Transverse colon (tissue), 4 donors: Measurements from ENCODE around the gene GATB. TPM values are rescaled to one million over a fixed set of nuclear protein-coding genes. Genes with fewer than 3 reads are reported as not detected.

ENCODE experiments used
- DNase-seq: peaks from one replicate; pipeline ENCODE4 v3.0.0-alpha.2; 2019
- H3K27ac ChIP-seq, 4 donors: fragments of 200-600 bp; sonication (generic); 2 replicates each; pipeline ENCODE4 v1.5.1; 2016 to 2018; ENCODE audit warnings: inconsistent platforms in 4 of 4
- H3K27me3 ChIP-seq: fragments of 200-600 bp; sonication (generic); 2 replicates; pipeline ENCODE4 v1.5.1; 2017; ENCODE audit warnings: inconsistent platforms
- H3K36me3 ChIP-seq, 4 donors: fragments of 200-600 bp; sonication (generic); 2 replicates each; pipeline ENCODE4 v1.5.1; 2017 to 2019; ENCODE audit warnings: inconsistent platforms in 4 of 4
- H3K4me1 ChIP-seq, 4 donors: fragments of 200-600 bp; sonication (generic); 2 replicates each; pipeline ENCODE4 v1.5.1; 2017 to 2020; ENCODE audit warnings: inconsistent platforms in 4 of 4
- H3K4me3 ChIP-seq, 4 donors: fragments of 200-600 bp; sonication (generic); 1 replicate in 1 of 4; 2 replicates in 3 of 4; pipeline versions ENCODE4 v1.5.1 to v1.6.1; 2017 to 2019; ENCODE audit warnings: inconsistent platforms in 4 of 4
- H3K9me3 ChIP-seq, 2 donors: fragments of 200-600 bp; sonication (generic); 2 replicates each; pipeline ENCODE4 v1.5.1; 2017 to 2019; ENCODE audit warnings: inconsistent platforms in 2 of 2
- CTCF ChIP-seq, 5 experiments: fragments of 200-600 bp in 3 of 5; fragments of 450-650 bp in 2 of 5; sonication (generic) in 3 of 5; IDR thresholded peaks; 1 replicate in 2 of 5; 2 replicates in 3 of 5; pipeline ENCODE4 v1.5.1; 2016 to 2017; ENCODE audit warnings: antibody characterized with exemption in 5 of 5, inconsistent platforms in 3 of 5, mild to moderate bottlenecking in 2 of 5, moderate library complexity in 1 of 5
- EP300 ChIP-seq: sonication (generic); formaldehyde crosslinking; IDR thresholded peaks from one replicate; pipeline ENCODE4 v1.6.1; 2017; ENCODE audit warnings: antibody characterized with exemption, low read depth
- POLR2A ChIP-seq: fragments of 450-650 bp; IDR thresholded peaks from one replicate; pipeline ENCODE4 v1.6.1; 2016; ENCODE audit warnings: antibody characterized with exemption, mild to moderate bottlenecking, moderate library complexity
- POLR2AphosphoS5 ChIP-seq, 3 donors: sonication (generic); formaldehyde crosslinking; IDR thresholded peaks; one replicate each; pipeline ENCODE4 v1.6.1; 2016; ENCODE audit warnings: antibody characterized with exemption in 3 of 3
- WGBS, 2 donors: methylation state at CpG; one replicate each; pipeline ENCODE4 v1.1.5; 2018; ENCODE audit warnings: low coverage in 1 of 2; 5-methylcytosine and 5-hydroxymethylcytosine counted together
- in situ Hi-C, 4 donors: fragments of 200-750 bp; cut with MboI; loops; one replicate each; pipeline versions ENCODE4 v1.15.0 to v1.15.1; 2017; ENCODE audit warnings: low sequenced_read_pairs in 3 of 4, low pct_ligation_motif_present in 1 of 4, low pct_unique_long_range_greater_than_20kb in 1 of 4
- intact Hi-C: fragments of 100-400 bp; cut with DNase I; formaldehyde crosslinking; loops from one replicate; pipeline ENCODE4 v1.15.1; 2023; ENCODE audit warnings: low total_unique reads
- total RNA-seq, 4 donors: library from RNA; depleted of rRNA; stranded (reverse); fragments of >200 nt; gene quantifications; one replicate each; pipeline ENCODE4 v1.1.0, GENCODE V29; 2016

GATB gene
- total RNA-seq, 4 donors from 2014 or later, result 22.5 to 111 (median 27.3) TPM

- Histone ChIP-seq H3K36me3 (no peaks in the 10 kb centered on the region), H3K9me3 (no peaks in the 10 kb centered on the region), H3K4me1 (peaks cover 0 to 4% (median 2%) of the 10 kb centered on the region in 4 donors), H3K27me3 (no peaks in the 10 kb centered on the region), H3K4me3 (no peak overlapping the region), H3K27ac (no peak overlapping the region)
- in situ Hi-C loops, result no loop called here
- TF ChIP-seq POLR2A (no peak), POLR2AphosphoS5 (IDR thresholded peaks at IDR 0.05) (no peak), CTCF (IDR thresholded peaks at IDR 0.05) (no peak), EP300 (no peak)
- intact Hi-C loops, result no loop called here
- WGBS, 2 donors, result 79 to 95% methylated on average over 2 of the region's 2 CpGs
- DNase-seq, result no peak
Observed at GRCh38 chr4:151728679-151729078, 32.1 kb downstream of the GATB start.

- Histone ChIP-seq H3K4me3 (no peak overlapping the region), H3K4me1 (peaks cover 0 to 4% (median 2%) of the 10 kb centered on the region in 4 donors), H3K27ac (no peak overlapping the region), H3K36me3 (no peaks in the 10 kb centered on the region), H3K27me3 (no peaks in the 10 kb centered on the region), H3K9me3 (no peaks in the 10 kb centered on the region)
- in situ Hi-C loops, result no loop called here
- DNase-seq, result no peak
- 84 to 86% methylated on average over 1 of the region's 1 CpG for WGBS, 2 donors
- TF ChIP-seq POLR2AphosphoS5 (IDR thresholded peaks at IDR 0.05), result no peak
- TF ChIP-seq CTCF (IDR thresholded peaks at IDR 0.05), result no peak
- TF ChIP-seq POLR2A, result no peak
- no peak for TF ChIP-seq EP300
- intact Hi-C loops, result no loop called here
Observed at GRCh38 chr4:151728006-151728405, 32.8 kb downstream of the GATB start.

GRCh38 chr4:151727365-151727764 is 33.4 kb downstream of the GATB start:
- intact Hi-C loops (no loop called here), in situ Hi-C loops (no loop called here)

GRCh38 chr4:151725087-151725486 is 35.7 kb downstream of the GATB start:
- in situ Hi-C loops, result no loop called here

More at GRCh38 chr4:151727365-151727764, 33.4 kb downstream of the GATB start:
- Histone ChIP-seq H3K9me3 (no peaks in the 10 kb centered on the region), H3K27ac (no peak overlapping the region), H3K27me3 (no peaks in the 10 kb centered on the region), H3K4me3 (no peak overlapping the region), H3K4me1 (peaks cover 0 to 4% (median 2%) of the 10 kb centered on the region in 4 donors), H3K36me3 (no peaks in the 10 kb centered on the region)
- DNase-seq, result no peak
- 96 to 100% methylated on average over 1 of the region's 1 CpG for WGBS, 2 donors
- TF ChIP-seq POLR2A (no peak), EP300 (no peak), POLR2AphosphoS5 (IDR thresholded peaks at IDR 0.05) (no peak), CTCF (IDR thresholded peaks at IDR 0.05) (no peak)

More at GRCh38 chr4:151725087-151725486, 35.7 kb downstream of the GATB start:
- no peak overlapping the region for H3K27ac ChIP-seq
- TF ChIP-seq POLR2AphosphoS5 (IDR thresholded peaks at IDR 0.05) (no peak), EP300 (no peak), POLR2A (no peak), CTCF (IDR thresholded peaks at IDR 0.05) (no peak)
- intact Hi-C loops, result no loop called here
- no peaks in the 10 kb centered on the region for H3K9me3 ChIP-seq
- no peaks in the 10 kb centered on the region for H3K27me3 ChIP-seq
- WGBS, 2 donors, result 87% methylated on average over 2 of the region's 2 CpGs; no CpG with 5 or more reads in 1 of the 2 donors
- DNase-seq, result no peak
- no peak overlapping the region for H3K4me3 ChIP-seq
- no peaks in the 10 kb centered on the region for H3K36me3 ChIP-seq
- peaks cover 0 to 4% (median under 1%) of the 10 kb centered on the region in 4 donors for H3K4me1 ChIP-seq
